HepG2 (cell line): ENCODE data around the gene TEF. TPM values are rescaled to one million over a fixed set of nuclear protein-coding genes. Genes with fewer than 3 reads are reported as not detected.

Experiments
- DR1 ChIP-seq: sonication (generic); formaldehyde crosslinking; IDR thresholded peaks from 2 replicates; pipeline ENCODE4 v1.8.0; 2021; ENCODE audit warnings: mild to moderate bottlenecking, missing genetic modification reagents, inconsistent platforms
- JUNB ChIP-seq: sonication (generic); formaldehyde crosslinking; IDR thresholded peaks from 2 replicates; pipeline ENCODE4 v1.8.0; 2022; ENCODE audit warnings: missing genetic modification reagents, mild to moderate bottlenecking, borderline replicate concordance
- POLR2G ChIP-seq: fragments of 200-400 bp; formaldehyde crosslinking; IDR thresholded peaks from 2 replicates; pipeline ENCODE4 v1.6.1; 2018; ENCODE audit warnings: mild to moderate bottlenecking, low read depth, low read length, moderate library complexity
- SALL1 ChIP-seq: sonication (generic); formaldehyde crosslinking; IDR thresholded peaks from 2 replicates; pipeline ENCODE4 v1.8.0; 2022; ENCODE audit warnings: mild to moderate bottlenecking, missing genetic modification reagents
- ZNF34 ChIP-seq: sonication (generic); formaldehyde crosslinking; IDR thresholded peaks from 2 replicates; pipeline ENCODE4 v1.4.0; 2020; ENCODE audit warnings: mild to moderate bottlenecking, missing genetic modification reagents, borderline replicate concordance
- ZNF468 ChIP-seq: sonication (generic); formaldehyde crosslinking; IDR thresholded peaks from 2 replicates; pipeline ENCODE4 v1.8.0; 2022; ENCODE audit warnings: mild to moderate bottlenecking, moderate library complexity, missing genetic modification reagents
- ZNF569 ChIP-seq: sonication (generic); formaldehyde crosslinking; IDR thresholded peaks from 2 replicates; pipeline ENCODE4 v1.5.0; 2020; ENCODE audit warnings: mild to moderate bottlenecking, missing genetic modification reagents, moderate library complexity, borderline replicate concordance
- ZSCAN20 ChIP-seq: sonication (generic); formaldehyde crosslinking; IDR thresholded peaks from 2 replicates; pipeline ENCODE4 v1.4.0; 2020; ENCODE audit warnings: missing genetic modification reagents, mild to moderate bottlenecking, borderline replicate concordance
- polyA plus RNA-seq, 8 experiments: library from polyadenylated mRNA; depleted of rRNA in 3 of 8; stranded (reverse) in 7 of 8; unstranded in 1 of 8; fragments of >200 nt; fragmentation: Illumina TruSeq in 4 of 8; extraction: Trizol in 4 of 8; gene quantifications; 2 replicates each; pipeline versions ENCODE4 v1.2.1 to v1.2.3, GENCODE V29; 2011 to 2016; ENCODE audit warnings: low read depth in 4 of 8, missing spikeins in 1 of 8, mixed read lengths in 1 of 8; ENCODE audit not compliant: insufficient read depth in 1 of 8
- total RNA-seq, 5 experiments: library from RNA; depleted of rRNA; stranded (reverse); fragments of >200 nt; fragmentation: Illumina TruSeq; extraction: Trizol; gene quantifications; 2 replicates each; pipeline ENCODE4 v1.2.3, GENCODE V29; 2016; ENCODE audit warnings: low read depth in 1 of 5
- TF ChIP-seq, protein P1 (sequence below): sonication (generic); formaldehyde crosslinking; IDR thresholded peaks from 2 replicates; pipeline ENCODE4 v1.5.1; 2020; ENCODE audit warnings: missing genetic modification reagents, mild to moderate bottlenecking, borderline replicate concordance
- TF ChIP-seq, protein P2 (sequence below): sonication (generic); formaldehyde crosslinking; IDR thresholded peaks from 2 replicates; pipeline ENCODE4 v1.4.0; 2020; ENCODE audit warnings: missing genetic modification reagents
- TF ChIP-seq, protein P3 (sequence below), 2 experiments: sonication (generic) in 1 of 2; formaldehyde crosslinking in 1 of 2; IDR thresholded peaks; 2 replicates each; pipeline versions ENCODE4 v1.4.0 to v1.6.1; 2016 to 2020; ENCODE audit warnings: borderline replicate concordance in 1 of 2, low read depth in 1 of 2, mild to moderate bottlenecking in 1 of 2, missing genetic modification reagents in 1 of 2
- TF ChIP-seq, protein P4 (sequence below): sonication (generic); formaldehyde crosslinking; IDR thresholded peaks from 2 replicates; pipeline ENCODE4 v1.4.0; 2020; ENCODE audit warnings: mild to moderate bottlenecking, low read depth, missing genetic modification reagents
- TF ChIP-seq, protein P5 (sequence below): sonication (generic); formaldehyde crosslinking; IDR thresholded peaks from 2 replicates; pipeline ENCODE4 v1.5.0; 2020; ENCODE audit warnings: missing genetic modification reagents

TEF gene
- total and polyA plus RNA-seq, 2 of the 13 experiments (the other 11 are each of a cell fraction or from before 2014, with no cell fraction given): 7.6 to 11.2 TPM

DNA sequence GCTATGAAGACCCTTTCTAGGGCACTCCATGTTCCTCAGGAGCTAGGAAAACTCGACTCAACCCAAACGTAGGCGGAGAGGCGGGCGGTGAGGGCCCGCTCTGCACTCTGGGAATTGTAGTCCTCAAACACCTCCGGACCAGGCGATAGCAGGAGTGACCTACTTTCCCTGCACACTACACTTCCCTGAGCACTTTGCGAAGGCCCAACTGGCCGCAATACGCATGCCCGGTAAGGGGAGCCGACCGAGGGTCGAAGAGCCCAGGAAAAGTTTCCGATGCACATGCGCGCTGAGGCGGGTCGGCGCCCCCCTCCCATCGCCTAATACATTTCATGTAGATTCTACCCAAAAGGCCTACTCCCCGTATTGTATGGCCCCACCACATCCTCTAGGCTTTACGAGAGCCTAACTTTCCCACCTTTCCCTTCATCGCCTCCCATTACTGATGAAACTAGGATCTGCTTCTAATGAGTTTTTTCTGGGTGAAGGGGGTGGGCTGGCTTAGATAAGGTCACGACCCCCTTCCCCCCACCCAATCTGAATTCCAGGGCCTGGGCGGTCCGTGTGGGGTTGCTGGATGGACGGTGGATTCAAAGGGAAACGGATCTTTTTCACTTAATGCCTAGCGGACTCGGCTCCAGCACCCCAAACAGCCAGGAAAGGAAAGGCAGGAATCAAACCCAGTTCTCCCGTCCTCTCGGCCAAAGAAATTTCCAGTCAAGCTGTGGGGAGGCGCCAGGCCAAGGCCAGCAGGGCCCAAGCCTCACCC is 62.8 kb downstream of the TEF start (continued):
- TF ChIP-seq, protein P1, sequence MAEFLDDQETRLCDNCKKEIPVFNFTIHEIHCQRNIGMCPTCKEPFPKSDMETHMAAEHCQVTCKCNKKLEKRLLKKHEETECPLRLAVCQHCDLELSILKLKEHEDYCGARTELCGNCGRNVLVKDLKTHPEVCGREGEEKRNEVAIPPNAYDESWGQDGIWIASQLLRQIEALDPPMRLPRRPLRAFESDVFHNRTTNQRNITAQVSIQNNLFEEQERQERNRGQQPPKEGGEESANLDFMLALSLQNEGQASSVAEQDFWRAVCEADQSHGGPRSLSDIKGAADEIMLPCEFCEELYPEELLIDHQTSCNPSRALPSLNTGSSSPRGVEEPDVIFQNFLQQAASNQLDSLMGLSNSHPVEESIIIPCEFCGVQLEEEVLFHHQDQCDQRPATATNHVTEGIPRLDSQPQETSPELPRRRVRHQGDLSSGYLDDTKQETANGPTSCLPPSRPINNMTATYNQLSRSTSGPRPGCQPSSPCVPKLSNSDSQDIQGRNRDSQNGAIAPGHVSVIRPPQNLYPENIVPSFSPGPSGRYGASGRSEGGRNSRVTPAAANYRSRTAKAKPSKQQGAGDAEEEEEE (CRISPR knock-in tag): no peak
- TF ChIP-seq, protein P2, sequence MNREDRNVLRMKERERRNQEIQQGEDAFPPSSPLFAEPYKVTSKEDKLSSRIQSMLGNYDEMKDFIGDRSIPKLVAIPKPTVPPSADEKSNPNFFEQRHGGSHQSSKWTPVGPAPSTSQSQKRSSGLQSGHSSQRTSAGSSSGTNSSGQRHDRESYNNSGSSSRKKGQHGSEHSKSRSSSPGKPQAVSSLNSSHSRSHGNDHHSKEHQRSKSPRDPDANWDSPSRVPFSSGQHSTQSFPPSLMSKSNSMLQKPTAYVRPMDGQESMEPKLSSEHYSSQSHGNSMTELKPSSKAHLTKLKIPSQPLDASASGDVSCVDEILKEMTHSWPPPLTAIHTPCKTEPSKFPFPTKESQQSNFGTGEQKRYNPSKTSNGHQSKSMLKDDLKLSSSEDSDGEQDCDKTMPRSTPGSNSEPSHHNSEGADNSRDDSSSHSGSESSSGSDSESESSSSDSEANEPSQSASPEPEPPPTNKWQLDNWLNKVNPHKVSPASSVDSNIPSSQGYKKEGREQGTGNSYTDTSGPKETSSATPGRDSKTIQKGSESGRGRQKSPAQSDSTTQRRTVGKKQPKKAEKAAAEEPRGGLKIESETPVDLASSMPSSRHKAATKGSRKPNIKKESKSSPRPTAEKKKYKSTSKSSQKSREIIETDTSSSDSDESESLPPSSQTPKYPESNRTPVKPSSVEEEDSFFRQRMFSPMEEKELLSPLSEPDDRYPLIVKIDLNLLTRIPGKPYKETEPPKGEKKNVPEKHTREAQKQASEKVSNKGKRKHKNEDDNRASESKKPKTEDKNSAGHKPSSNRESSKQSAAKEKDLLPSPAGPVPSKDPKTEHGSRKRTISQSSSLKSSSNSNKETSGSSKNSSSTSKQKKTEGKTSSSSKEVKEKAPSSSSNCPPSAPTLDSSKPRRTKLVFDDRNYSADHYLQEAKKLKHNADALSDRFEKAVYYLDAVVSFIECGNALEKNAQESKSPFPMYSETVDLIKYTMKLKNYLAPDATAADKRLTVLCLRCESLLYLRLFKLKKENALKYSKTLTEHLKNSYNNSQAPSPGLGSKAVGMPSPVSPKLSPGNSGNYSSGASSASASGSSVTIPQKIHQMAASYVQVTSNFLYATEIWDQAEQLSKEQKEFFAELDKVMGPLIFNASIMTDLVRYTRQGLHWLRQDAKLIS: no peak
- TF ChIP-seq JUNB (CRISPR knock-in tag): no peak
- peak; percentile 67; the same call in 1 of the 2 replicates for TF ChIP-seq POLR2G
- TF ChIP-seq ZSCAN20 (CRISPR knock-in tag): no peak
- TF ChIP-seq DR1 (CRISPR knock-in tag): 0 out of 2 replicates have a peak, but pooled peaks have one; percentile 21
- TF ChIP-seq, protein P3, sequence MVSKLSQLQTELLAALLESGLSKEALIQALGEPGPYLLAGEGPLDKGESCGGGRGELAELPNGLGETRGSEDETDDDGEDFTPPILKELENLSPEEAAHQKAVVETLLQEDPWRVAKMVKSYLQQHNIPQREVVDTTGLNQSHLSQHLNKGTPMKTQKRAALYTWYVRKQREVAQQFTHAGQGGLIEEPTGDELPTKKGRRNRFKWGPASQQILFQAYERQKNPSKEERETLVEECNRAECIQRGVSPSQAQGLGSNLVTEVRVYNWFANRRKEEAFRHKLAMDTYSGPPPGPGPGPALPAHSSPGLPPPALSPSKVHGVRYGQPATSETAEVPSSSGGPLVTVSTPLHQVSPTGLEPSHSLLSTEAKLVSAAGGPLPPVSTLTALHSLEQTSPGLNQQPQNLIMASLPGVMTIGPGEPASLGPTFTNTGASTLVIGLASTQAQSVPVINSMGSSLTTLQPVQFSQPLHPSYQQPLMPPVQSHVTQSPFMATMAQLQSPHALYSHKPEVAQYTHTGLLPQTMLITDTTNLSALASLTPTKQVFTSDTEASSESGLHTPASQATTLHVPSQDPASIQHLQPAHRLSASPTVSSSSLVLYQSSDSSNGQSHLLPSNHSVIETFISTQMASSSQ (IDR thresholded peaks at IDR 0.05; ENCODE audit: low read depth): no peak
- TF ChIP-seq, protein P3 (CRISPR knock-in tag; IDR thresholded peaks at IDR 0.05; ENCODE audit: borderline replicate concordance): 0 out of 2 replicates have a peak, but pooled peaks have one; percentile 13
- TF ChIP-seq, protein P4, sequence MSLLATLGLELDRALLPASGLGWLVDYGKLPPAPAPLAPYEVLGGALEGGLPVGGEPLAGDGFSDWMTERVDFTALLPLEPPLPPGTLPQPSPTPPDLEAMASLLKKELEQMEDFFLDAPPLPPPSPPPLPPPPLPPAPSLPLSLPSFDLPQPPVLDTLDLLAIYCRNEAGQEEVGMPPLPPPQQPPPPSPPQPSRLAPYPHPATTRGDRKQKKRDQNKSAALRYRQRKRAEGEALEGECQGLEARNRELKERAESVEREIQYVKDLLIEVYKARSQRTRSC (CRISPR knock-in tag): no peak
- no peak for TF ChIP-seq ZNF468
- TF ChIP-seq, protein P5, sequence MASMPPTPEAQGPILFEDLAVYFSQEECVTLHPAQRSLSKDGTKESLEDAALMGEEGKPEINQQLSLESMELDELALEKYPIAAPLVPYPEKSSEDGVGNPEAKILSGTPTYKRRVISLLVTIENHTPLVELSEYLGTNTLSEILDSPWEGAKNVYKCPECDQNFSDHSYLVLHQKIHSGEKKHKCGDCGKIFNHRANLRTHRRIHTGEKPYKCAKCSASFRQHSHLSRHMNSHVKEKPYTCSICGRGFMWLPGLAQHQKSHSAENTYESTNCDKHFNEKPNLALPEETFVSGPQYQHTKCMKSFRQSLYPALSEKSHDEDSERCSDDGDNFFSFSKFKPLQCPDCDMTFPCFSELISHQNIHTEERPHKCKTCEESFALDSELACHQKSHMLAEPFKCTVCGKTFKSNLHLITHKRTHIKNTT: no peak
- TF ChIP-seq ZNF34 (CRISPR knock-in tag): 0 out of 2 replicates have a peak, but pooled peaks have one; percentile 24
- TF ChIP-seq SALL1 (CRISPR knock-in tag): peak; percentile 54
- no peak for TF ChIP-seq ZNF569 (CRISPR knock-in tag)
